Stimulated activated naive B cell treated with anti-CD40 and anti-IgM and Interleukin-4, amounts not matched to agents 10 μg/mL and 1 μg/mL and 100 μg/mL, for 72 hours (primary cell): ENCODE data around the gene PLD1.

ENCODE experiments used
- ATAC-seq, 2 donors: fragments of 150-1000 bp; cut with Tn5 transposase; replicated peaks; 2 replicates each; pipeline ENCODE4 v1.10.0; 2021; ENCODE audit warnings: moderate library complexity in 1 of 2
- DNase-seq: peaks from one replicate; pipeline ENCODE4 v3.0.0; 2021
- H3K27ac Mint-ChIP-seq: one replicate; pipeline ENCODE4 v1.8.0; 2022; ENCODE audit warnings: mild to moderate bottlenecking, mixed read lengths
- H3K27me3 Mint-ChIP-seq, 2 donors: one replicate each; pipeline ENCODE4 v1.8.0; 2022; ENCODE audit warnings: mixed read lengths in 2 of 2
- H3K36me3 Mint-ChIP-seq, 2 donors: one replicate each; pipeline ENCODE4 v1.8.0; 2022; ENCODE audit warnings: mixed read lengths in 2 of 2, mild to moderate bottlenecking in 1 of 2
- H3K4me1 Mint-ChIP-seq, 2 donors: one replicate each; pipeline ENCODE4 v1.8.0; 2022; ENCODE audit warnings: mixed read lengths in 2 of 2, mild to moderate bottlenecking in 1 of 2
- H3K4me3 Mint-ChIP-seq, 2 donors: one replicate each; pipeline ENCODE4 v1.8.0; 2022; ENCODE audit warnings: mild to moderate bottlenecking in 2 of 2, mixed read lengths in 2 of 2, moderate library complexity in 1 of 2
- H3K9me3 Mint-ChIP-seq, 2 donors: one replicate each; pipeline ENCODE4 v1.8.0; 2022; ENCODE audit warnings: mixed read lengths in 2 of 2, mild to moderate bottlenecking in 1 of 2

The PLD1 gene

DNA sequence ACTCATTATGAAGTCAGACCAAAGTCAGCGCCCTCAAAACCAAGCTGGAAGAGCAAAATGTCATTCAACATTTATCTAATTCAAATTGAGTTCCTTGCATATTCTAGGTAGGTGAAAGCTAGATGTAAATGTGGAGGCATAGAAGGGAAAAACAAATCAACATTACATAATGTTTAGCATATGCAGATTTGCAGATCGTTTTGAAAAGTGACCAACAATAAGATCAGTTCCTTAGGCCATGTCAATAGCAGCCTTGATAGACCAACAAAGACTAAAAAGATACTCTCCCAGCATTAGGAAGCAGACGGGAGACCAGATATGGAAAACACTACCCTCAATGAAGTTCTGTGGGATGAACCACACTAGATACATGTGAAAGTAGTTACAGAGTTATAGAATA is 83.0 kb downstream of the PLD1 start:
- H3K4me1 Mint-ChIP-seq, result no peaks in the 10 kb centered on the region
- H3K4me3 Mint-ChIP-seq, result no peak overlapping the region
- DNase-seq, result no peak
- no peaks in the 10 kb centered on the region for H3K9me3 Mint-ChIP-seq
- no peaks in the 10 kb centered on the region for H3K36me3 Mint-ChIP-seq
- ATAC-seq, result no peak
- no peak overlapping the region for H3K27ac Mint-ChIP-seq
- H3K27me3 Mint-ChIP-seq, result no peaks in the 10 kb centered on the region

DNA sequence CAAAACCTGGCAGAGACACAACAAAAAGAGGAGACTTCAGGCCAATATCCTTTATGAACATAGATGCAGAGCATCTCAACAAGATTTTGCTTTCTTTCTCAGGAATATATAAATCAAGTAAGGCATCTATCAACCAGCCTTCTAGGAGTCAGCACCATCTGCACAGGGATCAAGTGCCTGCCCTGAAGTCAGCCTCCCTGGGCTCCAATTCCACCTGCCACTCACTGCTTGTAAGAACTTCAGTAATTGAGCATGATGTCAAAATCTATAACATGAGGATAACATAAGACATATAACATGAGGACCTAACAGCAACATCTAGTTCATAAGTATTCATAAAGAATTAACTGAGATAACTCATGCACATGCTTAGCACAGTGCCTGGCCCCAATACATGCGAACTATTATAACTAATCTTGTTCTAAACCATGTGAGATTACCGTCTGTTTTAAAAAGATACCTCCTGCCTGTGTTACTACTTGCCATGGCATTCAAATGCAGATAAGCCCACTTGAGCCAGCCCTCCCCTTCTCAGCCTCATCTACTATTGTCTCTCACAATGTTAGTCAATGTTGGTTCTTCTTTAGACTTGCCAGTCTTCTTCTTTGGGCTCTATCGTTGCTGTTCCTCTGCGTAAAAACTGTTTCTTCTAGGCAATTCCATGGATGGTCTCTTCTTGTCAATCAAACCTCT is 91.6 kb downstream of the PLD1 start:
- peaks cover 0 to 3% of the 10 kb centered on the region in 2 donors for H3K27me3 Mint-ChIP-seq
- no peak overlapping the region for H3K27ac Mint-ChIP-seq
- H3K4me1 Mint-ChIP-seq, result no peaks in the 10 kb centered on the region
- H3K4me3 Mint-ChIP-seq, result no peak overlapping the region
- DNase-seq (no peak), ATAC-seq (no peak)
- H3K9me3 Mint-ChIP-seq, result peaks cover 0 to 8% of the 10 kb centered on the region in 2 donors
- peaks cover 0 to 2% of the 10 kb centered on the region in 2 donors for H3K36me3 Mint-ChIP-seq

DNA sequence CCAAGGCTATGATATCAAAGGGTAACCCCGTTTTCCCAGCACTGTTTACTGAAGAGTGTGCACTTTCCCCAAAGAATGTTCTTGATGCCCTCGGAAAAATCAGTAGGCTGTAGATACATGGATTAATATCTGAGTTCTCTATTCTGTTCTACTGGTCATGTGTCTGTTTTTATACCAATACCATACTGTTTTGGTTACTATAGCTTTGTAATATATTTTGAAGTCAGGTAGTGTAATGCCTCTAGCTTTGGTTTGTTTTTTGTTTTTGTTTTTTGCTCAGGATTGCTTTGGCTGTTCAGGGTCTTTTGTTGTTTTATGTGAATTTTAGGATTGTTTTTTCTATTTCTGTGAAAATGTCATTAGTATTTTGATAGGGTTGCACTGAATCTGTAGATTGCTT is 95.1 kb downstream of the PLD1 start:
- ATAC-seq, result no peak
- no peak for DNase-seq
- H3K9me3 Mint-ChIP-seq, result peaks cover 0 to 8% of the 10 kb centered on the region in 2 donors
- no peak overlapping the region for H3K4me3 Mint-ChIP-seq
- peaks cover 0 to 2% of the 10 kb centered on the region in 2 donors for H3K36me3 Mint-ChIP-seq
- no peaks in the 10 kb centered on the region for H3K4me1 Mint-ChIP-seq
- no peak overlapping the region for H3K27ac Mint-ChIP-seq
- H3K27me3 Mint-ChIP-seq, result no peaks in the 10 kb centered on the region

DNA sequence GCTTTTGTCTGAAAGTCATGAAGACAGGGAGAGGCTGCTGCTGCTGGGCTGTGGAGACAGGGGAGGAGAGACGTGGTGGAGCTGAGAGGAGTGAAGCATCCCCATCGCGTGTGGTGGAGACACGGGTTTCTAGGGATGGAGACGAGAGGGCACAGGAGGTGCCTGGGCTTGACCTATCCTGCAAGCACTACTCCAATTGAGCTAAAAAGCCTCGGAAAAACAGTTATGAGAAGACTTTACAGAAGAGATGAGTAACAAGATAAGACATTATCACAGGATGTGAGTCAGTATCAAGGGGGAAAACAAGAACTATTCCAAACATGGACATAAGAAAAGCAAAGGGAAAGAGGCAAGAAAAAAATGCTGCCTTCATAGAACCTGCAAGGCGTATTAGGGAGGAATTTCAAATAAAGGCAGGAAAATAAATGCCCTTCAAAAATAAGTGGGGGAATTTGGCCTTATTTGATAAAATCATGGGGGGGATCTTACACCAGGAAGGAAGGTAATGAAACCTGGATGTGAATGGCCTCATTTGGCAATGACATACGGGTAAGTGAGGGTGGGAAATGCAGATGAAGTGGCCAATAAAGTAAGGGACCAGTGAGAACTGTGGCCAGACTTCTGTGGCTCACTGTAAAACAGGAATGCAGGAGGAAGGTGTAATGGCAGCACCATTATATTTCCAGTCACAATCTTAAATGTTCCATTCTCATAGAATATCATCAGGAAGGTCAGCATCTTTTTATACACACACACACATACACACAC is 97.9 kb downstream of the PLD1 start:
- ATAC-seq, result no peak
- Mint-ChIP-seq H3K27me3 (no peaks in the 10 kb centered on the region), H3K4me3 (no peak overlapping the region), H3K27ac (no peak overlapping the region), H3K9me3 (peaks cover 0 to 8% of the 10 kb centered on the region in 2 donors), H3K4me1 (no peaks in the 10 kb centered on the region), H3K36me3 (peaks cover 0 to 2% of the 10 kb centered on the region in 2 donors)
- DNase-seq, result no peak

DNA sequence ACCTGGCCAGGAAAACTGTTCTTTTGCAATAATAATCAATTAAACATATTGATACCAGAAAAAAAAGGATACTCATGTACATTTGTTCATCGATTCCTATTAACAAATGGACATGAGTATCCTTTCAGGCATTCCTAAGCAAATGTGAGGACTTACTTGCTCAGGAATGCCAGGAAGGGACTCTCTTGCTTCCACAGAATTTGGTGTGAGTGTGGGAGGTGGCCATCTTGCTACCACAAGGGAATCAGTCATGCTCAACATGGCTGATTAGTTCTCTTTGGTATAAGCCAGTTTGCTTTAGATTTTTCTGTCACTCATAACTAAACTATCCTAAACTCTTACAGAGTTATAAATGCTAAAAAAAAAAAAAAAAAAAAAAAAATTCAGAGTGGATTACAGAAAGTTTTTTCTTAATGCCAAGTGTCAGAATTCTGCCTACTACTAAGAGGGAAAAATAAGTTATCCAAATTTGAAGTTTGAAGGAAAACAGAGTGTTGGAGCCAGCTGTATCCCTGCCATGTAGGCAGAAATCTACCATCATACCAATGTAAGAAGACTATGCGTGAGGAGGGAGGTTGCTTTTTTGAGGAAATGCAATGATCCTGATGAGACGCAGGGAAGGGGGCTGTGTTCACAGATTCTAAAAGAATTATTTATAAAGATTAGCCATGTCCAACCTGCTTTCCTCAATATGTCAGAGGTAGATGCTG is 98.7 kb downstream of the PLD1 start:
- H3K27me3 Mint-ChIP-seq, result no peaks in the 10 kb centered on the region
- ATAC-seq, result no peak
- H3K27ac Mint-ChIP-seq, result no peak overlapping the region
- peaks cover 0 to 4% of the 10 kb centered on the region in 2 donors for H3K9me3 Mint-ChIP-seq
- no peak overlapping the region for H3K4me3 Mint-ChIP-seq
- no peaks in the 10 kb centered on the region for H3K4me1 Mint-ChIP-seq
- no peak for DNase-seq
- peaks cover 0 to 2% of the 10 kb centered on the region in 2 donors for H3K36me3 Mint-ChIP-seq

DNA sequence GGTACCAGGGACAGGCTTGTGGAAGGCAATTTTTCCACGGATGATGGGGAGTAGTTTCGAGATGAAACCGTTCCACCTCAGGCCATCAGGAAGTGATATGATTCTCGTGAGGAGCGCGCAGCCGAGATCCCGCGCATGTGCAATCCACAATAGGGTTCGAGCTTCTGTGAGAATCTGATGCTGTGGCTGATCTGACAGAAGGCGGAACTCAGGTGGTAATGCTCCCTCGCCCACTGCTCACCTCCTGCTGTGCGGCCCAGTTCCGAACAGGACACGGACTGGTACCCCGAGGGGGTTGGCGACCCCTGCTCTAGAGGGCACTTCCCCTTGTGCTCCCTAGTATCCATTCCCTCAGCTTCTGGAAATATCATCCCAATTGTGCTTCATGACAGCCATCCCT is 99.9 kb downstream of the PLD1 start:
- no peaks in the 10 kb centered on the region for H3K4me1 Mint-ChIP-seq
- no peak for ATAC-seq
- no peak for DNase-seq
- H3K36me3 Mint-ChIP-seq, result peaks cover 0 to under 1% of the 10 kb centered on the region in 2 donors
- no peaks in the 10 kb centered on the region for H3K27me3 Mint-ChIP-seq
- H3K27ac Mint-ChIP-seq, result no peak overlapping the region
- no peak overlapping the region for H3K4me3 Mint-ChIP-seq
- H3K9me3 Mint-ChIP-seq, result peaks cover 0 to 3% of the 10 kb centered on the region in 2 donors

DNA sequence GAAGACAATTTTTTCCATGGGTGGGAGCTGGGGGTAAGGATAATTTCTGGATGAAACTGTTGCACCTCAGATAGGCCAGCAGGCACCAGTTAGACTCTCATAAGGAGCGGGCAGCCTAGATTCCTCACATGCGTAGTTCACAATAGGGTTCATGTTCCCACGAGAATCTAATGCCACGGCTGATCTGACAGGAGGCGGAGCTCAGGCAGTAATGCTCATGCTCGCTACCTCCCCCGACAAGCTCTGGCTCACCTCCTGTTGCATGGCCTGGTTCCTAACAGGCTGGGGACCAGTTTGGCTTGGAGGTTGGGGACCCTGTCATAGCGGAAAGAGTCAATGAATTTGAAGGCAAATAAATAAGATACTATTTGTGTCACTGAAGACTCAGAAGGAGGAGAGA is 105.5 kb downstream of the PLD1 start:
- no peak for DNase-seq
- H3K4me3 Mint-ChIP-seq, result no peak overlapping the region
- no peaks in the 10 kb centered on the region for H3K27me3 Mint-ChIP-seq
- no peak for ATAC-seq
- H3K36me3 Mint-ChIP-seq, result no peaks in the 10 kb centered on the region
- no peaks in the 10 kb centered on the region for H3K4me1 Mint-ChIP-seq
- no peaks in the 10 kb centered on the region for H3K9me3 Mint-ChIP-seq
- no peak overlapping the region for H3K27ac Mint-ChIP-seq

DNA sequence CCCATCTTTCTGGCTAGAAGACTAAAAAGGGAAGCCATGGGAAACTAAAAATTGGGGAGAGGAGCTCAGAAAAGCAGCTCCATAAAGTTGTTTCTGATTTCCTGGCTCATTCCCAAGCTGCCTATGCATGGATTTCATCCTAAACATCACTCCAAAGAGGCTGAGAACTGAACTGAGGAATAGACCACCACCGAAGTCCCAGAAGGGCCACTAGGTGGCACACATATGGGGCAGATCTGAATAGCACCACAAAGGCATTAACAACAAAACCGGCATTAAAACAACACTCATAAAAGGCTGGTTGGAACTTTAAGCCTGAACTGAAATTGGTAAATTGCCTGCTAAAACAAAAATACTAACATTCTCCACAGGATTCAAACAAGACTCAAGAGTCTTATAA is 106.3 kb downstream of the PLD1 start:
- H3K27ac Mint-ChIP-seq, result no peak overlapping the region
- H3K9me3 Mint-ChIP-seq, result no peaks in the 10 kb centered on the region
- no peaks in the 10 kb centered on the region for H3K4me1 Mint-ChIP-seq
- H3K36me3 Mint-ChIP-seq, result no peaks in the 10 kb centered on the region
- H3K27me3 Mint-ChIP-seq, result no peaks in the 10 kb centered on the region
- ATAC-seq (no peak), DNase-seq (no peak)
- no peak overlapping the region for H3K4me3 Mint-ChIP-seq

DNA sequence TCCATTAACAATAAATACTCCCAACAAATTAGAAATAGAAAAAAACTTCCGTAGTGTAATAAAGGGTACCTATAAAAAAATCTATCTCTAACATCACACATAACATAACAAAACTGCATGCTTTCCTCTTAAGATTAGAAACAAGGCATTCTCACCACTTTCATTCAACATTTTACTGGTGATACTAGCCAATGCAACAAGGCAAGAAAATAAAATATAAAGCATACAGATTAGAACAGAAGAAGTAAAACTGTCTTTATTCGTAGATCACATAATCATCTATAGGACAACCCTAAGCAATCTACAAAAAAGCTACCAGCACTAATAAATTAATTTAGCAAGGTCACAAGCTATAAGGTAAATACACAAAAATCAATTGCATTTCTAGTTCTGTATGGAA is 107.1 kb downstream of the PLD1 start:
- DNase-seq (no peak), ATAC-seq (no peak)
- no peaks in the 10 kb centered on the region for H3K36me3 Mint-ChIP-seq
- H3K4me1 Mint-ChIP-seq, result no peaks in the 10 kb centered on the region
- no peak overlapping the region for H3K4me3 Mint-ChIP-seq
- no peak overlapping the region for H3K27ac Mint-ChIP-seq
- H3K9me3 Mint-ChIP-seq, result no peaks in the 10 kb centered on the region
- H3K27me3 Mint-ChIP-seq, result peaks cover 0 to 3% of the 10 kb centered on the region in 2 donors

DNA sequence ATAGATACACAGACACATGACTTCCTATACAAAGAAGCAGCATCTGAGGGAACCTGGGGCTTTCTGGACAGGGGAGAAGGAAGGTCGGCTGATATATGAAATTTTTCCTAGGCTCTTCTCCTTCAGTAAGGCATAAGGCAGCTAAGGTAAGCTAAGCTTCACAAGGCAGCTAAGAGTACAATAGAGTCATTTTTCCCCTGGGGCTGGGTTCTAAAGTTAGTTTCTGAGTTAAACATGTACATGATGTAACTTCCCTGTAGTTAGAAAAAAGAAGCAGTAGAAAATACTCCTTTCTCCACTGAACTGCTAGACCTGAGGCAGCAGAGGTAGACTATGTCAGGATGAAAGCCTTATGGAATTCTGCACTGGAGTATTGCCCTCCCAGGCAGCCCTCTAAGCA is 109.6 kb downstream of the PLD1 start:
- no peaks in the 10 kb centered on the region for H3K9me3 Mint-ChIP-seq
- H3K36me3 Mint-ChIP-seq, result no peaks in the 10 kb centered on the region
- H3K4me1 Mint-ChIP-seq, result no peaks in the 10 kb centered on the region
- no peak overlapping the region for H3K27ac Mint-ChIP-seq
- H3K27me3 Mint-ChIP-seq, result peaks cover 5 to 9% of the 10 kb centered on the region in 2 donors
- DNase-seq, result no peak
- no peak overlapping the region for H3K4me3 Mint-ChIP-seq
- ATAC-seq, result no peak

DNA sequence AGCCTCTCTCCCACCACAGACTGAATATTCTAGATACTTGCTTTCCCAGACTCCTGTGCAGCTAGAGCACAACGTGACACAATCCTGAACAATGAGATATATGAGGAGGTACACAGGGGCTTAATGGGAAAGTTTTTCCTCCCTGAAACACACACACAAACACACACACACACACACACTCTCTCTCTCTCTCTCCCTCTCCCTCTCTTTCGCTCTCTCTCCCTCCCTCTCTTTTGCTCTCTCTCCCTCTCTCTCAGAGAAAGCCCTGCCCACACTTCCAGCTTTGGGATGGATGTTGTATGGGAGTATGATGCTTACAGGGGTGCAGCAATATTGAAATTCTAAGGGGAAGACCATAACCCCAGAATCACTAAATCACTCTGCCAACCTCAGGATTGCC is 110.1 kb downstream of the PLD1 start:
- no peak overlapping the region for H3K27ac Mint-ChIP-seq

DNA sequence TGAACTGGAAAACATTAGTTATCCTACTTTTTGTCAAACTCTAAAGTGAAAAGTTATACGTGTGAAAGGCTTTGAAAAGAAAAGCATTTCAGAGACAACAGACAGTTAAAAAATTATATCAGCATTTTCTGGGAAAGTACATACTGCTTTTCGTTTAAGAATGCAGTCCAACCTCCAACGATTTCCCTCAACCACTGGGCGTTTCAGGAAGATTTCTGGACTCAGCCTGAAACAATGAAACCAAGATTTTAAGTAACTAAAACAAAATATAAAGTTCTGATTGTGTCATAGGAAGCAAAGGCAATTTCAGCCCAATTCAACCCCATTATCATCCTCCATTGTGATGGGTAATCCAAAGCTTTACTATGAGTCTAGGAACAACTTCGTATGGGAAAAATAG is 110.7 kb downstream of the PLD1 start:
- H3K27me3 Mint-ChIP-seq, result peaks cover 5 to 9% of the 10 kb centered on the region in 2 donors
- no peaks in the 10 kb centered on the region for H3K36me3 Mint-ChIP-seq
- ATAC-seq, result no peak
- no peak overlapping the region for H3K4me3 Mint-ChIP-seq
- H3K27ac Mint-ChIP-seq, result no peak overlapping the region
- no peaks in the 10 kb centered on the region for H3K4me1 Mint-ChIP-seq
- H3K9me3 Mint-ChIP-seq, result no peaks in the 10 kb centered on the region
- no peak for DNase-seq

More for the DNA sequence above, 110.1 kb downstream of the PLD1 start:
- Mint-ChIP-seq H3K27me3 (peaks cover 5 to 9% of the 10 kb centered on the region in 2 donors), H3K4me3 (no peak overlapping the region), H3K4me1 (no peaks in the 10 kb centered on the region), H3K36me3 (no peaks in the 10 kb centered on the region), H3K9me3 (no peaks in the 10 kb centered on the region)
- ATAC-seq, result no peak
- no peak for DNase-seq

DNA sequence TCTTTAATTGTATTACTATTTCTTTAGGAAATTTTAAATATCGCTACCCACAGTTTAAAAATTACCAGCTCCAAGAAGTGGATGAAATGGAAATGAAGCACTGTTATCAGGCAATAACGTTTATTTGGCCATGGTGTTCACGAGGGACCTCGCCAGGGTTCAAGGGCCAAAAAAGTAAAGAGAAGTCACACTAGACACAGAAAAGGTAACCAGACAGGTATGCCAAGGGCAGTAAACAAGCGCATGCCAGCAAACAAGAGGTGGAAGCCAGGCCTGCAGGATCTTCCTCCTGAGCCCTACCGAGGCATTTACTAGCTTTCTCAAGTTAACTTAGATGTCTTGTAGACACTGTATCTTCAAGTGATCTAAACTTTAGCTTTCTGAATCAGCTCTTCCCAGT is 113.5 kb downstream of the PLD1 start:
- peaks cover 5 to 9% of the 10 kb centered on the region in 2 donors for H3K27me3 Mint-ChIP-seq
- no peaks in the 10 kb centered on the region for H3K36me3 Mint-ChIP-seq
- no peaks in the 10 kb centered on the region for H3K4me1 Mint-ChIP-seq
- H3K27ac Mint-ChIP-seq, result no peak overlapping the region
- H3K9me3 Mint-ChIP-seq, result no peaks in the 10 kb centered on the region
- no peak overlapping the region for H3K4me3 Mint-ChIP-seq
- DNase-seq (no peak), ATAC-seq (no peak)

DNA sequence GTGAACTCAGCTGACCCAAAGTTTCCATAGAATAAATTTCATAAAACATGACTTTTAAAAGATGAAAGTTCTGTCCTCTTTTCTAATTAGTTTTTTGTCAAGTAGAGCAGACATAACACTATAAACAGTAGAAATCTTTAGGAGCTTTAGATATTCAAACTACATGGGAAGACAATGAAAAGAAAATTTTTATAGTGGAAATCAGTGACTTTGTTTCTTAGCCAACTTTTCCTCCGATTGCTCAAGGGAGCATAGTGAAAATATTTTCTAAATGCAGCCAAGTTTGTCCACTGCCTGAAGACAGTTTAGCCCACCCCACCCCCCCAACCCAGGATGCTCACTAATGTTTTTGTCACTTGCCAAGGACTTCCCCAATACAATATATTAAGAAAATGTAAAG is 114.9 kb downstream of the PLD1 start:
- ATAC-seq, result no peak
- Mint-ChIP-seq H3K36me3 (no peaks in the 10 kb centered on the region), H3K27me3 (peaks cover 5 to 9% of the 10 kb centered on the region in 2 donors), H3K4me1 (peaks cover 2% of the 10 kb centered on the region in 2 donors), H3K27ac (no peak overlapping the region), H3K9me3 (no peaks in the 10 kb centered on the region), H3K4me3 (no peak overlapping the region)
- DNase-seq, result no peak

DNA sequence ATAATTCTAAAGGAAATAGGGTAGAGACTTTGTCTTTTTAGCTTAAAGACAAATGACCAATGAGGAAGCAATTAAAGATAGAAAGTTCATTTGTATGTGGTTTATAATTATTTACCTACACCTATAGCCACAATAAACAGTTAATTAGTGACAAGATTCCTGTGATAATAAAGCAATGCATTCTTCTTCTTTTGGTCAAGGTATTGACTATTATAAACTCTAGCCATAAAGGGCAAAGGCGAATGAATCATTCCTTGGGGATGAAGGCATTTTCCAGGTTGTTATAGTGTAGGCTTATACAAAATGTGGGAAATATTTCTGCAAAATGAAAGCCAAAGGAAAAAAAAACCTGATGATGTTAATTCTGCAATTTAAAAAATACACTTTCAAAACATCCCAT is 115.4 kb downstream of the PLD1 start:
- Mint-ChIP-seq H3K4me3 (no peak overlapping the region), H3K9me3 (no peaks in the 10 kb centered on the region), H3K36me3 (no peaks in the 10 kb centered on the region), H3K27me3 (peaks cover 5 to 9% of the 10 kb centered on the region in 2 donors), H3K27ac (no peak overlapping the region), H3K4me1 (peaks cover 5 to 7% of the 10 kb centered on the region in 2 donors)
- DNase-seq, result no peak
- no peak for ATAC-seq
